Tibial artery (tissue), 4 donors: ENCODE measurements around the gene ELK3.

ENCODE experiments used
- DNase-seq, 2 donors: peaks; one replicate each; pipeline ENCODE4 v3.0.0-alpha.2; 2019
- H3K27ac ChIP-seq, 2 donors: fragments of 200-600 bp; sonication (generic) in 1 of 2; 1 replicate in 1 of 2; 2 replicates in 1 of 2; pipeline ENCODE4 v1.5.1; 2018 to 2019; ENCODE audit warnings: mild to moderate bottlenecking in 1 of 2
- H3K27me3 ChIP-seq, 2 donors: fragments of 200-600 bp; sonication (generic) in 1 of 2; one replicate each; pipeline versions ENCODE4 v1.5.1 to v1.6.0; 2016 to 2019
- H3K36me3 ChIP-seq, 3 donors: fragments of 200-600 bp; sonication (generic) in 2 of 3; one replicate each; pipeline ENCODE4 v1.5.1; 2016 to 2019; ENCODE audit warnings: mild to moderate bottlenecking in 2 of 3
- H3K4me1 ChIP-seq, 4 donors: fragments of 200-600 bp; sonication (generic) in 2 of 4; 1 replicate in 3 of 4; 2 replicates in 1 of 4; pipeline ENCODE4 v1.5.1; 2016 to 2019
- H3K4me3 ChIP-seq, 2 donors: fragments of 200-600 bp; sonication (generic) in 1 of 2; 1 replicate in 1 of 2; 2 replicates in 1 of 2; pipeline ENCODE4 v1.5.1; 2018 to 2019; ENCODE audit warnings: mild to moderate bottlenecking in 2 of 2
- H3K9me3 ChIP-seq, 3 donors: fragments of 200-600 bp; sonication (generic) in 1 of 3; one replicate each; pipeline ENCODE4 v1.5.1; 2016 to 2019
- intact Hi-C: fragments of 100-400 bp; cut with DNase I; formaldehyde crosslinking; loops from one replicate; pipeline ENCODE4 v1.15.0; 2023; ENCODE audit warnings: low total_unique reads
- TF ChIP-seq, protein P1 (sequence below), 2 experiments: fragments of 200-600 bp in 1 of 2; fragments of 450-650 bp in 1 of 2; IDR thresholded peaks; one replicate each; pipeline ENCODE4 v1.5.1; 2017 to 2019; ENCODE audit warnings: antibody characterized with exemption in 2 of 2, mild to moderate bottlenecking in 1 of 2, moderate library complexity in 1 of 2

The ELK3 gene

GRCh38 chr12:96221391-96221790 lies 27.2 kb downstream of the ELK3 start:
- peaks cover 0 to 9% (median 5%) of the 10 kb centered on the region in 4 donors for H3K4me1 ChIP-seq
- TF ChIP-seq, protein P1, sequence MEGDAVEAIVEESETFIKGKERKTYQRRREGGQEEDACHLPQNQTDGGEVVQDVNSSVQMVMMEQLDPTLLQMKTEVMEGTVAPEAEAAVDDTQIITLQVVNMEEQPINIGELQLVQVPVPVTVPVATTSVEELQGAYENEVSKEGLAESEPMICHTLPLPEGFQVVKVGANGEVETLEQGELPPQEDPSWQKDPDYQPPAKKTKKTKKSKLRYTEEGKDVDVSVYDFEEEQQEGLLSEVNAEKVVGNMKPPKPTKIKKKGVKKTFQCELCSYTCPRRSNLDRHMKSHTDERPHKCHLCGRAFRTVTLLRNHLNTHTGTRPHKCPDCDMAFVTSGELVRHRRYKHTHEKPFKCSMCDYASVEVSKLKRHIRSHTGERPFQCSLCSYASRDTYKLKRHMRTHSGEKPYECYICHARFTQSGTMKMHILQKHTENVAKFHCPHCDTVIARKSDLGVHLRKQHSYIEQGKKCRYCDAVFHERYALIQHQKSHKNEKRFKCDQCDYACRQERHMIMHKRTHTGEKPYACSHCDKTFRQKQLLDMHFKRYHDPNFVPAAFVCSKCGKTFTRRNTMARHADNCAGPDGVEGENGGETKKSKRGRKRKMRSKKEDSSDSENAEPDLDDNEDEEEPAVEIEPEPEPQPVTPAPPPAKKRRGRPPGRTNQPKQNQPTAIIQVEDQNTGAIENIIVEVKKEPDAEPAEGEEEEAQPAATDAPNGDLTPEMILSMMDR (IDR thresholded peaks at IDR 0.05) = no peak
- no peaks in the 10 kb centered on the region for H3K27me3 ChIP-seq
- no peaks in the 10 kb centered on the region for H3K9me3 ChIP-seq
- intact Hi-C loops = no loop called here
- no peaks in the 10 kb centered on the region for H3K36me3 ChIP-seq
- no peak overlapping the region for H3K4me3 ChIP-seq
- DNase-seq = no peak
- H3K27ac ChIP-seq = no peak overlapping the region

DNA sequence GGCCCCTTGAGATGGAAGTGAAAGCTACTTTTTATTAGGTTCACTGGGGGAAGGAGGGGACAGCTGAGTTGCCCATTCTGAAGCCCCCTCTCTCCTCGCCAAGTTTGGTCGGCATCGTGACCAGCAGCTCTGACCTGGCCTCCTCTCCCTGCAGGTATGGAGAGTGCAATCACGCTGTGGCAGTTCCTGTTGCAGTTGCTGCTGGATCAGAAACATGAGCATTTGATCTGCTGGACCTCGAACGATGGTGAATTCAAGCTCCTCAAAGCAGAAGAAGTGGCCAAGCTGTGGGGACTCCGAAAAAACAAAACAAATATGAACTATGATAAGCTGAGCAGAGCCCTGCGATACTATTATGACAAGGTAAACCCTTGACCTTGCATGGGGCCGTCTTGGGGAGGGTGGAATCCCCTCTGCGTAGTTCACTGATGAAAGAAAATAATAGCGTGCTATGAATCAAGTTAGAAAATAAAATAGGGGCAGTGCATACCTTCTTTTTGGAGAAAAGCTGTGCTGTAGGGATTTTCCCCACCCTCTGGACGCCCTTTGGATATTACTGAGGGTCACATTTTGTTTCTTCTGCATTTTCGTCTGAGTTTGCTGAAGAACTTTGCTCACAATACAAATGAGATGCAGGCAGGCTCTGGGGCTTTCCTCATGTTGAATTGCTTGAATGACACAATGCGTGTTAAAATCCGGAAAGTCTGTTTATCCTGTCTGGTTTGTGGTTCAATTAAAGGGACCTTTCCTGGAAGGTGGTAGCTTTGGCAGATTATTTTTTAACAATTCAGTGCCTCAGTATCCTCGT lies 29.4 kb downstream of the ELK3 start:
- Histone ChIP-seq H3K27me3 (no peaks in the 10 kb centered on the region), H3K4me3 (no peak overlapping the region), H3K36me3 (no peaks in the 10 kb centered on the region), H3K9me3 (no peaks in the 10 kb centered on the region), H3K27ac (no peak overlapping the region), H3K4me1 (peaks cover 0 to 9% (median 5%) of the 10 kb centered on the region in 4 donors)
- TF ChIP-seq, protein P1 (IDR thresholded peaks at IDR 0.05) = no peak
- intact Hi-C loops = no loop called here
- DNase-seq = no peak

- no peaks in the 10 kb centered on the region for H3K36me3 ChIP-seq
- no peak overlapping the region for H3K27ac ChIP-seq
- intact Hi-C loops = no loop called here
These were observed 30.0 kb downstream of the ELK3 start for GRCh38 chr12:96224219-96224615.

GRCh38 chr12:96225044-96225855 lies 31.1 kb downstream of the ELK3 start:
- Histone ChIP-seq H3K4me1 (peaks cover 0 to 9% (median 3%) of the 10 kb centered on the region in 4 donors), H3K4me3 (no peak overlapping the region), H3K27me3 (no peaks in the 10 kb centered on the region), H3K36me3 (no peaks in the 10 kb centered on the region), H3K27ac (no peak overlapping the region), H3K9me3 (no peaks in the 10 kb centered on the region)
- TF ChIP-seq, protein P1 (IDR thresholded peaks at IDR 0.05) = no peak
- intact Hi-C loops = no loop called here
- DNase-seq = no peak

More at GRCh38 chr12:96224219-96224615, 30.0 kb downstream of the ELK3 start:
- no peaks in the 10 kb centered on the region for H3K27me3 ChIP-seq
- TF ChIP-seq, protein P1 (IDR thresholded peaks at IDR 0.05) = no peak
- DNase-seq = no peak
- H3K4me3 ChIP-seq = no peak overlapping the region
- no peaks in the 10 kb centered on the region for H3K9me3 ChIP-seq
- H3K4me1 ChIP-seq = peaks cover 0 to 9% (median 5%) of the 10 kb centered on the region in 4 donors

DNA sequence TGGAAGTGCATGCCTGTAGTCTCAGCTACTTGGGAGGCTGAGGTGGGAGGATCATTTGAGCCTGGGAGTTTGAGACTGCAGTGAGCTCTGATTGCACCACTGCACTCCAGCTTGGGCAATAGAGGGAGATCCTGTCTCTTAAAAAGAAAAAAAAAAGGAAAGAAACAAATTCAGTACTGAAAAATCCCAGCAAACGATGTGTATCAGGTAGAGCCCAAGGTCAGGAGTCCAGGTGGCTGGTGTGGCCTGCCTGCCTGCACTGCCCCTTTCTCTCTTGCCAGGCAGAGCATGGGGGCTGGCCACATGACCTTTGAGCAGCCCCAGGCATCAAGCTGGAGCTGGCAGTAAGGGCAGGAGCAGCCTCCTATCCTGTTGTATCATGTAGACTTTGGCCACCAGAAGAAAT lies 31.8 kb downstream of the ELK3 start:
- H3K9me3 ChIP-seq = no peaks in the 10 kb centered on the region
- no peaks in the 10 kb centered on the region for H3K27me3 ChIP-seq
- peaks cover 0 to 9% (median 3%) of the 10 kb centered on the region in 4 donors for H3K4me1 ChIP-seq
- intact Hi-C loops = no loop called here
- no peaks in the 10 kb centered on the region for H3K36me3 ChIP-seq
- no peak for DNase-seq
- no peak overlapping the region for H3K27ac ChIP-seq
- no peak overlapping the region for H3K4me3 ChIP-seq
- TF ChIP-seq, protein P1 (IDR thresholded peaks at IDR 0.05) = no peak
